Activated B cell treated with CpG ODN at 0.5 μM for 24 hours (primary cell): ENCODE results near the gene CLMN. TPM values are rescaled to one million over a fixed set of nuclear protein-coding genes. Genes with fewer than 3 reads are reported as not detected.

Source experiments
- ATAC-seq: fragments of 200-7000 bp; cut with Tn5 transposase; one replicate; pipeline ENCODE4 v1.10.0; 2021; ENCODE audit warnings: low read depth, mild to moderate bottlenecking, moderate library complexity
- CTCF ChIA-PET: fragments of 350-600 bp; sonication (Branson Sonifier 250); formaldehyde crosslinking; loops from one replicate; lab custom pipeline; 2021; ENCODE audit warnings: antibody characterized with exemption; lab: Charles Lee
- POLR2A ChIA-PET: fragments of 350-600 bp; sonication (Branson Sonifier 250); formaldehyde crosslinking; loops from one replicate; lab custom pipeline; 2021; ENCODE audit warnings: antibody characterized with exemption; lab: Charles Lee
- DNase-seq: peaks from one replicate; pipeline ENCODE4 v3.0.0; 2022
- H3K27ac Mint-ChIP-seq: one replicate; pipeline ENCODE4 v1.8.0; 2020; ENCODE audit warnings: mixed read lengths
- H3K27me3 Mint-ChIP-seq: one replicate; pipeline ENCODE4 v1.8.0; 2021; ENCODE audit warnings: mixed read lengths
- H3K36me3 Mint-ChIP-seq: one replicate; pipeline ENCODE4 v1.8.0; 2021; ENCODE audit warnings: low read depth, mixed read lengths
- H3K4me1 Mint-ChIP-seq: one replicate; pipeline ENCODE4 v1.8.0; 2021; ENCODE audit warnings: mixed read lengths
- H3K4me3 Mint-ChIP-seq: one replicate; pipeline ENCODE4 v1.8.0; 2020; ENCODE audit warnings: mild to moderate bottlenecking, mixed read lengths
- H3K9me3 Mint-ChIP-seq: one replicate; pipeline ENCODE4 v1.8.0; 2020; ENCODE audit warnings: mixed read lengths
- intact Hi-C: fragments of 100-400 bp; cut with micrococcal nuclease; formaldehyde crosslinking; loops from one replicate; pipeline ENCODE4 v1.15.1; 2024
- total RNA-seq: library from RNA; stranded (reverse); gene quantifications from 2 replicates; pipeline ENCODE4 v1.2.3, GENCODE V29; 2022
- TF ChIP-seq, protein P1 (sequence below): fragments of 200-600 bp; IDR thresholded peaks from one replicate; pipeline ENCODE4 v1.8.0; 2022; ENCODE audit warnings: antibody characterized with exemption, mild to moderate bottlenecking

The CLMN gene
- total RNA-seq, 1 donor from 2014 or later, result 23.9 TPM

DNA sequence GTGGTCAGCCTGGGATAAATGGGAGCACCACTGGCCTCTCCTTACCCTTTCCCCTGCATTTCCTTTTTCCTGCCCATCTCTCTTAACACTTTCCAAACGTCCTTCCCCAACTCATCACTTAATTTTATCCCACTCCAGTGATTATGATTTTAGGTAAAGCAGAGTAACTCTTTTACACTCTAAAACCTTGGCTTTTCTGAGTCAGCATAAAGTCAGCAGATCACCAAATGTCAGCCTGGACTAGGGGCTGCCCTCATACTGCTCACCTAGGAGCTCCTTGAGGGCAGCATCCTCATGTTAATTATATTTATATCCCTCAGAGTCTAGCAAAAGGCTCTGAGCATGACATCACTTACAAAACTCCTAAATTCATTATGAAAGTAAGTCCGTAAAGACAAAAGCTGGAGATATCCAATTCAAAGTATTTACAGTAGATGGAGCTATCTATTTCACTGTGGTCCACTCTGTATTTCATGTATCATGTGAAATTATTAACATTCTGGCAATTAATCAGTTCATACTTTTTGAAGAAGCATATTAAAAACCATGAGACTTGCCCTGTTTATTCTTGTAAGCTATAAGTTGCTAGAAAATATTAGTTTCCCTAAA, 145.4 kb downstream of the CLMN start:
- Mint-ChIP-seq H3K27me3 (no peaks in the 10 kb centered on the region), H3K36me3 (no peaks in the 10 kb centered on the region), H3K9me3 (no peaks in the 10 kb centered on the region), H3K27ac (no peak overlapping the region), H3K4me1 (no peaks in the 10 kb centered on the region), H3K4me3 (no peak overlapping the region)
- ChIA-PET POLR2A (interaction anchor here (0.9 kb wide), 1 partner anchor 11 kb away, joined by 4 read pairs; no protein-coding TSS in a partner anchor), CTCF (interaction anchor here (1.2 kb wide), 1 partner anchor 252 kb away, joined by 3 read pairs; no protein-coding TSS in a partner anchor)
- DNase-seq (no peak), ATAC-seq (no peak)
- intact Hi-C loops, result no loop called here
- TF ChIP-seq, protein P1, sequence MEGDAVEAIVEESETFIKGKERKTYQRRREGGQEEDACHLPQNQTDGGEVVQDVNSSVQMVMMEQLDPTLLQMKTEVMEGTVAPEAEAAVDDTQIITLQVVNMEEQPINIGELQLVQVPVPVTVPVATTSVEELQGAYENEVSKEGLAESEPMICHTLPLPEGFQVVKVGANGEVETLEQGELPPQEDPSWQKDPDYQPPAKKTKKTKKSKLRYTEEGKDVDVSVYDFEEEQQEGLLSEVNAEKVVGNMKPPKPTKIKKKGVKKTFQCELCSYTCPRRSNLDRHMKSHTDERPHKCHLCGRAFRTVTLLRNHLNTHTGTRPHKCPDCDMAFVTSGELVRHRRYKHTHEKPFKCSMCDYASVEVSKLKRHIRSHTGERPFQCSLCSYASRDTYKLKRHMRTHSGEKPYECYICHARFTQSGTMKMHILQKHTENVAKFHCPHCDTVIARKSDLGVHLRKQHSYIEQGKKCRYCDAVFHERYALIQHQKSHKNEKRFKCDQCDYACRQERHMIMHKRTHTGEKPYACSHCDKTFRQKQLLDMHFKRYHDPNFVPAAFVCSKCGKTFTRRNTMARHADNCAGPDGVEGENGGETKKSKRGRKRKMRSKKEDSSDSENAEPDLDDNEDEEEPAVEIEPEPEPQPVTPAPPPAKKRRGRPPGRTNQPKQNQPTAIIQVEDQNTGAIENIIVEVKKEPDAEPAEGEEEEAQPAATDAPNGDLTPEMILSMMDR, result no peak

DNA sequence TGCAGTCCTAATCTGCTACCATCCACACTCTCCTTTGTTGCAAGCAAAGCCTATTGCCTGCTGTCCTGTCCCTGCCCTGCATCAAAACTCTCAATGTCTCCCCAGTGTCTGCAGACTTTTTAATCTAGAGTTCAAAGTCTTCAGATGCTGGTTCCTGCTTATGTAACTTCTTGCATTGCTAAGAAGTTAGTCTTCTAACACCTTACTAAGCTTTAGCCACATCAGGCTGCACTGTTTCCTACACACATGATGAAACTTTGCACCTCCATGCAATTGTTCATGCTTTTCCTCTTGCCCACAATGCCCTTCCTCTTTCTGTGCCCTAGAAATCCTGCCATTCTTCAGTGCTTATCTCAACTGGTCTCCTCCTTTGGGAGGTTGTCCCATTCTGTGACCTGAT, 146.2 kb downstream of the CLMN start:
- ATAC-seq, result no peak
- H3K9me3 Mint-ChIP-seq, result no peaks in the 10 kb centered on the region
- H3K36me3 Mint-ChIP-seq, result no peaks in the 10 kb centered on the region
- H3K4me1 Mint-ChIP-seq, result no peaks in the 10 kb centered on the region
- ChIA-PET POLR2A (no interaction called here), CTCF (no interaction called here)
- no peak for DNase-seq
- no peak overlapping the region for H3K4me3 Mint-ChIP-seq
- no peaks in the 10 kb centered on the region for H3K27me3 Mint-ChIP-seq
- H3K27ac Mint-ChIP-seq, result no peak overlapping the region
- TF ChIP-seq, protein P1, result no peak
- intact Hi-C loops, result loop anchor here (2.0 kb wide), 1 partner anchor 13 kb away; no protein-coding TSS in a partner anchor

DNA sequence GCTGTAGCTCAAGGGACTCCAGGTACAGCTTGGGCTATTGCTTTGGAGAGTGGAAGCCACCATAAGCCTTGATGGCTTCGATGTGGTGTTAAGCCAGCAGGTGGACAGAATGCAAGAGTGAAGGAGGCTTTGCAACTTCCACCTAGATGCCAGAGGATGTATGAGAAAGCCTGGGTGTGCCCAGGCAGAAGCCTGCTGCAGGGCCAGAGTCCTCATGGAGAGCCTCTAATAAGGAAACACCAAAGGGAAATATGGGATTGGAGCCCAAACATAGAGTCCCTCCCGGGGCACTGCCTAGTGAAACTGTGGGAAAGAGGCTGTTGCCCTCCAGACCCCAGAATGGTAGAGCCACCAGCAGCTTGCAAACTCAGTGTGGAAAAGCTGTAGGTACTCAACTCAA, 152.5 kb downstream of the CLMN start:
- no peaks in the 10 kb centered on the region for H3K36me3 Mint-ChIP-seq
- no peak overlapping the region for H3K4me3 Mint-ChIP-seq
- no peaks in the 10 kb centered on the region for H3K4me1 Mint-ChIP-seq
- ChIA-PET CTCF (no interaction called here), POLR2A (no interaction called here)
- ATAC-seq (no peak), DNase-seq (no peak)
- intact Hi-C loops, result no loop called here
- H3K27ac Mint-ChIP-seq, result no peak overlapping the region
- H3K9me3 Mint-ChIP-seq, result peaks cover 14% of the 10 kb centered on the region
- TF ChIP-seq, protein P1, result no peak
- no peaks in the 10 kb centered on the region for H3K27me3 Mint-ChIP-seq

DNA sequence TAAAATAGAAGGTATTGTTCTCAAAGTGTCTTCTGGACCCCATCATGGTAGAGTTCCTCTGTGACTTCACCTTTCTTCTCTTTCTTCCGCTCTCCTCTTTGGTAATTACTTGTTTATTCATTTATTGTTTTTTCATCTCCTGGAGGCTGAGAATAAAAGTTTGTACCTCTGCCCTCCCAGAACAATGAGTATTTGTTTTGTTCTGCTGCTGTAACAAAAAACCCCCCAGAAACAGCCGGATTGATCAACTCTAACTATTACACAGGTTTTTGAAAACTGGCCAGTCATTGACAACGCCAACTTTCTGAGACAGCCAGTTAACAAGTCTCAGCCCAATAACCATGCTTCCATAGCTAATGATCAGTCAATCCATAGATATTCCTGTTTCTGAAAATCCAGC, 154.2 kb downstream of the CLMN start:
- ChIA-PET CTCF (no interaction called here), POLR2A (interaction anchor here (0.7 kb wide), 1 partner anchor 8 kb away, joined by 5 read pairs; the partner anchor contains the start of gene DICER1)
- TF ChIP-seq, protein P1, result no peak
- intact Hi-C loops, result no loop called here
- H3K4me3 Mint-ChIP-seq, result no peak overlapping the region
- H3K27me3 Mint-ChIP-seq, result no peaks in the 10 kb centered on the region
- H3K27ac Mint-ChIP-seq, result no peak overlapping the region
- ATAC-seq, result no peak
- peaks cover 14% of the 10 kb centered on the region for H3K9me3 Mint-ChIP-seq
- no peak for DNase-seq
- no peaks in the 10 kb centered on the region for H3K4me1 Mint-ChIP-seq
- H3K36me3 Mint-ChIP-seq, result no peaks in the 10 kb centered on the region

DNA sequence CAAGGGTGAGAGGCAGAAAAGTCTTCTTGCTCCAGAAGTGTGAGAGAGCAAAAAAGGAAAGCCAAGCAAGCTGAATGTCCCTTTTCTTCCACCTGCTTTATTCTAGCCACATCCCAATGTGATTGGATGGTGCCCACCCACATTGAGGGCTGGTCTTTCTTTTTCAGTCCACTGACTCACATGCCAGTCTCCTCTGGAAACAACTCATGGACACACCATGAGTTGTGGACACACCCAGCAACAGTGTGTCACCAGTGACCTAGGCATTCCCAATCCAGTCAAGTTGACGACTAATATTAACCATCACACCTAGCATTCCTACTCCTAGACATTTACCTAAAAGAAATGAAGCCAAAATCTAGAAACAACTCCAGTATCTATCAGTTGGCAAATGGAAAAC, 155.2 kb downstream of the CLMN start:
- intact Hi-C loops, result no loop called here
- ChIA-PET POLR2A (no interaction called here), CTCF (no interaction called here)
- H3K27ac Mint-ChIP-seq, result no peak overlapping the region
- no peak overlapping the region for H3K4me3 Mint-ChIP-seq
- peaks cover 14% of the 10 kb centered on the region for H3K9me3 Mint-ChIP-seq
- no peaks in the 10 kb centered on the region for H3K36me3 Mint-ChIP-seq
- TF ChIP-seq, protein P1, result no peak
- no peaks in the 10 kb centered on the region for H3K27me3 Mint-ChIP-seq
- no peaks in the 10 kb centered on the region for H3K4me1 Mint-ChIP-seq
- ATAC-seq, result no peak
- no peak for DNase-seq
